Kasumi-1 (cell line): Measurements from ENCODE around the gene KRT79.

Experiments used
- DNase-seq, 2 experiments: peaks; one replicate each; lab custom pipeline; 2025; lab: John Stamatoyannopoulos, UW

KRT79 gene

GRCh38 chr12:52834727-52835001 lies 553 bp upstream of the KRT79 start:
- no peak for DNase-seq

GRCh38 chr12:52832985-52833905 lies 866 bp downstream of the KRT79 start:
- no peak for DNase-seq

GRCh38 chr12:52832451-52832850 lies 1.7 kb downstream of the KRT79 start:
- DNase-seq, result no peak

- no peak for DNase-seq
These were observed 2.9 kb downstream of the KRT79 start for GRCh38 chr12:52831251-52831650.

- DNase-seq, result no peak
These were observed 3.9 kb downstream of the KRT79 start for GRCh38 chr12:52829986-52830770.

- DNase-seq, result no peak
These were observed 5.5 kb downstream of the KRT79 start for GRCh38 chr12:52828591-52829021.

GRCh38 chr12:52828156-52828555 lies 6.0 kb downstream of the KRT79 start:
- DNase-seq, result no peak

- DNase-seq, result no peak
These were observed 6.5 kb downstream of the KRT79 start for GRCh38 chr12:52827499-52828090.

- no peak for DNase-seq
These were observed 7.3 kb downstream of the KRT79 start for GRCh38 chr12:52826611-52827498.

- DNase-seq, result no peak
These were observed 8.2 kb downstream of the KRT79 start for GRCh38 chr12:52825961-52826360.

- no peak for DNase-seq
These were observed 9.2 kb downstream of the KRT79 start for GRCh38 chr12:52824741-52825410.

GRCh38 chr12:52823761-52824450 lies 10.2 kb downstream of the KRT79 start:
- no peak for DNase-seq

- no peak for DNase-seq
These were observed 11.2 kb downstream of the KRT79 start for GRCh38 chr12:52822771-52823510.

GRCh38 chr12:52821826-52822660 lies 12.1 kb downstream of the KRT79 start:
- no peak for DNase-seq

- no peak for DNase-seq
These were observed 12.9 kb downstream of the KRT79 start for GRCh38 chr12:52821071-52821730.

GRCh38 chr12:52820521-52820920 lies 13.6 kb downstream of the KRT79 start:
- DNase-seq, result no peak

- no peak for DNase-seq
These were observed 14.2 kb downstream of the KRT79 start for GRCh38 chr12:52819731-52820510.
